WTC11 (cell line): Measurements from ENCODE around the gene C1QTNF4. TPM values are rescaled to one million over a fixed set of nuclear protein-coding genes. Genes with fewer than 3 reads are reported as not detected.

ENCODE experiments used
- AFF4 ChIP-seq: sonication (generic); formaldehyde crosslinking; IDR thresholded peaks from 2 replicates; pipeline ENCODE4 v1.8.1; 2023; ENCODE audit warnings: mild to moderate bottlenecking, missing genetic modification reagents, borderline replicate concordance
- ATF1 ChIP-seq: sonication (generic); formaldehyde crosslinking; IDR thresholded peaks from 2 replicates; pipeline ENCODE4 v1.8.1; 2023; ENCODE audit warnings: mild to moderate bottlenecking, moderate library complexity, missing genetic modification reagents
- ATF3 ChIP-seq: sonication (generic); formaldehyde crosslinking; conservative IDR thresholded peaks from 2 replicates; pipeline ENCODE4 v1.8.1; 2022; ENCODE audit warnings: mild to moderate bottlenecking, missing genetic modification reagents
- CBFB ChIP-seq: sonication (generic); formaldehyde crosslinking; IDR thresholded peaks from 2 replicates; pipeline ENCODE4 v1.8.1; 2022; ENCODE audit warnings: mild to moderate bottlenecking, low read depth, missing genetic modification reagents
- CREB1 ChIP-seq: sonication (generic); formaldehyde crosslinking; IDR thresholded peaks from 2 replicates; pipeline ENCODE4 v1.8.0; 2023; ENCODE audit warnings: mild to moderate bottlenecking, missing genetic modification reagents
- CREM ChIP-seq: sonication (generic); formaldehyde crosslinking; IDR thresholded peaks from 2 replicates; pipeline ENCODE4 v1.8.1; 2022; ENCODE audit warnings: mild to moderate bottlenecking, missing genetic modification reagents, moderate library complexity
- IRF1 ChIP-seq: sonication (generic); formaldehyde crosslinking; IDR thresholded peaks from 2 replicates; pipeline ENCODE4 v1.8.0; 2023; ENCODE audit warnings: missing genetic modification reagents
- PREB ChIP-seq: sonication (generic); formaldehyde crosslinking; IDR thresholded peaks from 2 replicates; pipeline ENCODE4 v1.8.1; 2022; ENCODE audit warnings: mild to moderate bottlenecking, missing genetic modification reagents, moderate library complexity, borderline replicate concordance
- SP1 ChIP-seq: sonication (generic); formaldehyde crosslinking; conservative IDR thresholded peaks from 2 replicates; pipeline ENCODE4 v1.8.1; 2022; ENCODE audit warnings: missing genetic modification reagents
- STAT6 ChIP-seq: sonication (generic); formaldehyde crosslinking; conservative IDR thresholded peaks from 2 replicates; pipeline ENCODE4 v1.8.1; 2023; ENCODE audit warnings: mild to moderate bottlenecking, low read depth, missing genetic modification reagents, moderate library complexity
- USF1 ChIP-seq: sonication (generic); formaldehyde crosslinking; IDR thresholded peaks from 2 replicates; pipeline ENCODE4 v1.8.0; 2022; ENCODE audit warnings: mild to moderate bottlenecking, missing genetic modification reagents
- ZMAT4 ChIP-seq: fragments of 250-450 bp; sonication (Bioruptor Pico); IDR thresholded peaks from 2 replicates; pipeline ENCODE4 v1.9.0; 2021; ENCODE audit warnings: mild to moderate bottlenecking
- ZNF138 ChIP-seq: sonication (generic); formaldehyde crosslinking; conservative IDR thresholded peaks from 2 replicates; pipeline ENCODE4 v1.8.1; 2022; ENCODE audit warnings: mild to moderate bottlenecking, moderate library complexity, missing genetic modification reagents
- ZNF396 ChIP-seq: fragments of 250-450 bp; sonication (Bioruptor Pico); IDR thresholded peaks from 2 replicates; pipeline ENCODE4 v1.8.0; 2021; ENCODE audit warnings: mild to moderate bottlenecking, moderate library complexity, borderline replicate concordance
- ZNF416 ChIP-seq: fragments of 250-450 bp; sonication (Bioruptor Pico); IDR thresholded peaks from 2 replicates; pipeline ENCODE4 v1.9.0; 2021; ENCODE audit warnings: mild to moderate bottlenecking, inconsistent platforms
- ZNF425 ChIP-seq: fragments of 250-450 bp; sonication (Bioruptor Pico); conservative IDR thresholded peaks from 2 replicates; pipeline ENCODE4 v1.9.0; 2021; ENCODE audit warnings: mild to moderate bottlenecking
- ZNF512 ChIP-seq: sonication (generic); formaldehyde crosslinking; IDR thresholded peaks from 2 replicates; pipeline ENCODE4 v1.8.1; 2022; ENCODE audit warnings: missing genetic modification reagents, borderline replicate concordance
- ZSCAN18 ChIP-seq: fragments of 250-450 bp; sonication (Bioruptor Pico); IDR thresholded peaks from 2 replicates; pipeline ENCODE4 v2.1.2; 2022; ENCODE audit warnings: mild to moderate bottlenecking, moderate library complexity
- total RNA-seq: library from RNA; stranded (reverse); gene quantifications from 3 replicates; pipeline ENCODE4 v1.2.3, GENCODE V29; 2021

The C1QTNF4 gene
- total RNA-seq, 1 experiment from 2014 or later: 9.5 TPM

GRCh38 chr11:47565340-47566148 lies 28.7 kb downstream of the C1QTNF4 start, which contains the start of gene PTPMT1 (continued):
- no peak for TF ChIP-seq AFF4 (CRISPR knock-in tag)
- TF ChIP-seq ZNF512 (CRISPR knock-in tag): no peak
- no peak for TF ChIP-seq IRF1 (CRISPR knock-in tag)
- no peak for TF ChIP-seq ZNF138 (CRISPR knock-in tag)
- peak; percentile 26; the same call in 1 of the 2 replicates for TF ChIP-seq USF1 (CRISPR knock-in tag)
- peak; percentile 61; the same call in 1 of the 2 replicates for TF ChIP-seq CREM (CRISPR knock-in tag)
- no peak for TF ChIP-seq ZSCAN18
- 0 out of 2 replicates have a peak, but pooled peaks have one; percentile 18 for TF ChIP-seq SP1
- TF ChIP-seq ZNF416: 0 out of 2 replicates have a peak, but pooled peaks have one; percentile 36
- TF ChIP-seq ATF1 (CRISPR knock-in tag): peak; percentile 43; the same call in 1 of the 2 replicates
- no peak for TF ChIP-seq ZMAT4
- no peak for TF ChIP-seq ATF3 (CRISPR knock-in tag)
- no peak for TF ChIP-seq PREB
- no peak; the same call in 1 of the 2 replicates for TF ChIP-seq CREB1 (CRISPR knock-in tag)
- TF ChIP-seq STAT6 (CRISPR knock-in tag): 0 out of 2 replicates have a peak, but pooled peaks have one; percentile 83
- no peak for TF ChIP-seq CBFB (CRISPR knock-in tag)
- TF ChIP-seq ZNF425 (CRISPR knock-in tag): no peak
- no peak for TF ChIP-seq ZNF396 (CRISPR knock-in tag)
